HepG2 (cell line): ENCODE results near the gene B3GNT5.

Experiments
- BHLHE40 ChIP-seq: IDR thresholded peaks from 2 replicates; pipeline ENCODE4 v1.6.1; 2011; ENCODE audit warnings: low read length, improper control_type of control experiment
- GATAD1 ChIP-seq: IDR thresholded peaks from 2 replicates; pipeline ENCODE4 v1.6.1; 2016; ENCODE audit warnings: missing genetic modification reagents, missing compliant biosample characterization
- HOXA5 ChIP-seq: sonication (generic); formaldehyde crosslinking; IDR thresholded peaks from 2 replicates; pipeline ENCODE4 v1.4.0; 2020; ENCODE audit warnings: missing genetic modification reagents
- MEIS1 ChIP-seq: sonication (generic); formaldehyde crosslinking; IDR thresholded peaks from 2 replicates; pipeline ENCODE4 v1.9.0; 2021; ENCODE audit warnings: mild to moderate bottlenecking, missing genetic modification reagents, moderate library complexity, borderline replicate concordance
- MIER3 ChIP-seq: IDR thresholded peaks from 2 replicates; pipeline ENCODE4 v1.6.1; 2016; ENCODE audit warnings: missing compliant biosample characterization, borderline replicate concordance
- NPAS2 ChIP-seq: sonication (generic); formaldehyde crosslinking; IDR thresholded peaks from 2 replicates; pipeline ENCODE4 v1.8.0; 2022; ENCODE audit warnings: mild to moderate bottlenecking, missing genetic modification reagents, borderline replicate concordance
- NR2C2 ChIP-seq: sonication (generic); formaldehyde crosslinking; IDR thresholded peaks from 2 replicates; pipeline ENCODE4 v1.4.0; 2020; ENCODE audit warnings: missing genetic modification reagents, mild to moderate bottlenecking, moderate library complexity, borderline replicate concordance
- NR3C1 ChIP-seq: sonication (generic); formaldehyde crosslinking; IDR thresholded peaks from 2 replicates; pipeline ENCODE4 v1.4.0; 2020; ENCODE audit warnings: missing genetic modification reagents
- TF ChIP-seq, protein P1 (sequence below): sonication (generic); formaldehyde crosslinking; IDR thresholded peaks from 2 replicates; pipeline ENCODE4 v1.4.0; 2020; ENCODE audit warnings: low read depth, mild to moderate bottlenecking, missing genetic modification reagents
- TF ChIP-seq, protein P2 (sequence below): IDR thresholded peaks from 2 replicates; pipeline ENCODE4 v1.6.1; 2016; ENCODE audit warnings: low read depth
- TF ChIP-seq, protein P3 (sequence below): sonication (generic); formaldehyde crosslinking; conservative IDR thresholded peaks from 2 replicates; pipeline ENCODE4 v1.4.0; 2020; ENCODE audit warnings: missing genetic modification reagents
- TF ChIP-seq, protein P4 (sequence below): sonication (generic); formaldehyde crosslinking; IDR thresholded peaks from 2 replicates; pipeline ENCODE4 v1.5.1; 2020; ENCODE audit warnings: mild to moderate bottlenecking, missing genetic modification reagents, moderate library complexity
- TF ChIP-seq, protein P5 (sequence below): sonication (generic); formaldehyde crosslinking; IDR thresholded peaks from 2 replicates; pipeline ENCODE4 v1.5.0; 2020; ENCODE audit warnings: missing genetic modification reagents, mild to moderate bottlenecking, borderline replicate concordance

DNA sequence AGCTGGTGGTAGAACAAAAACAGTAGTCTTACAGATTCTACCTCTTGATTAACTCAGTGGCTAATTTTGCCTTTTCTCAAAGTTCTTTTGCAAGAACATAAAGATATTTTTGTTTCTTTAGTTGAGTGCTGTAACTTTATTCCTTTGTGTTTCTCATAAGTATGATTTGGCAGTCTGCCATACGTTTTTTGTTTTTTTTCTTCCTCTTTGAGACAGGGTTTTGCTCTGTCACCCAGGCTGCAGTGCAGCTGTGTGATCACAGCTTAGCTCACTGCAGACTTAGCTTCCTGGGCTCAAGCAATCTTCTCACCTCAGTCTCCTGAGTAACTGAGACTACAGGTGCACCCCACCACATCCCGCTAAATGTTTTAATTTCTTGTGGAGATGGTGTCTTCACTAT, 22.4 kb downstream of the B3GNT5 start:
- TF ChIP-seq, protein P1, sequence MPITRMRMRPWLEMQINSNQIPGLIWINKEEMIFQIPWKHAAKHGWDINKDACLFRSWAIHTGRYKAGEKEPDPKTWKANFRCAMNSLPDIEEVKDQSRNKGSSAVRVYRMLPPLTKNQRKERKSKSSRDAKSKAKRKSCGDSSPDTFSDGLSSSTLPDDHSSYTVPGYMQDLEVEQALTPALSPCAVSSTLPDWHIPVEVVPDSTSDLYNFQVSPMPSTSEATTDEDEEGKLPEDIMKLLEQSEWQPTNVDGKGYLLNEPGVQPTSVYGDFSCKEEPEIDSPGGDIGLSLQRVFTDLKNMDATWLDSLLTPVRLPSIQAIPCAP (CRISPR knock-in tag): no peak
- TF ChIP-seq, protein P2, sequence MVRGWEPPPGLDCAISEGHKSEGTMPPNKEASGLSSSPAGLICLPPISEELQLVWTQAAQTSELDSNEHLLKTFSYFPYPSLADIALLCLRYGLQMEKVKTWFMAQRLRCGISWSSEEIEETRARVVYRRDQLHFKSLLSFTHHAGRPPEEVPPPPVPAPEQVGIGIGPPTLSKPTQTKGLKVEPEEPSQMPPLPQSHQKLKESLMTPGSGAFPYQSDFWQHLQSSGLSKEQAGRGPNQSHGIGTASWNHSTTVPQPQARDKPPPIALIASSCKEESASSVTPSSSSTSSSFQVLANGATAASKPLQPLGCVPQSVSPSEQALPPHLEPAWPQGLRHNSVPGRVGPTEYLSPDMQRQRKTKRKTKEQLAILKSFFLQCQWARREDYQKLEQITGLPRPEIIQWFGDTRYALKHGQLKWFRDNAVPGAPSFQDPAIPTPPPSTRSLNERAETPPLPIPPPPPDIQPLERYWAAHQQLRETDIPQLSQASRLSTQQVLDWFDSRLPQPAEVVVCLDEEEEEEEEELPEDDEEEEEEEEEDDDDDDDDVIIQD: no peak
- no peak for TF ChIP-seq BHLHE40
- no peak for TF ChIP-seq MEIS1 (CRISPR knock-in tag)
- TF ChIP-seq, protein P3, sequence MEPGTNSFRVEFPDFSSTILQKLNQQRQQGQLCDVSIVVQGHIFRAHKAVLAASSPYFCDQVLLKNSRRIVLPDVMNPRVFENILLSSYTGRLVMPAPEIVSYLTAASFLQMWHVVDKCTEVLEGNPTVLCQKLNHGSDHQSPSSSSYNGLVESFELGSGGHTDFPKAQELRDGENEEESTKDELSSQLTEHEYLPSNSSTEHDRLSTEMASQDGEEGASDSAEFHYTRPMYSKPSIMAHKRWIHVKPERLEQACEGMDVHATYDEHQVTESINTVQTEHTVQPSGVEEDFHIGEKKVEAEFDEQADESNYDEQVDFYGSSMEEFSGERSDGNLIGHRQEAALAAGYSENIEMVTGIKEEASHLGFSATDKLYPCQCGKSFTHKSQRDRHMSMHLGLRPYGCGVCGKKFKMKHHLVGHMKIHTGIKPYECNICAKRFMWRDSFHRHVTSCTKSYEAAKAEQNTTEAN (CRISPR knock-in tag): no peak
- TF ChIP-seq, protein P4, sequence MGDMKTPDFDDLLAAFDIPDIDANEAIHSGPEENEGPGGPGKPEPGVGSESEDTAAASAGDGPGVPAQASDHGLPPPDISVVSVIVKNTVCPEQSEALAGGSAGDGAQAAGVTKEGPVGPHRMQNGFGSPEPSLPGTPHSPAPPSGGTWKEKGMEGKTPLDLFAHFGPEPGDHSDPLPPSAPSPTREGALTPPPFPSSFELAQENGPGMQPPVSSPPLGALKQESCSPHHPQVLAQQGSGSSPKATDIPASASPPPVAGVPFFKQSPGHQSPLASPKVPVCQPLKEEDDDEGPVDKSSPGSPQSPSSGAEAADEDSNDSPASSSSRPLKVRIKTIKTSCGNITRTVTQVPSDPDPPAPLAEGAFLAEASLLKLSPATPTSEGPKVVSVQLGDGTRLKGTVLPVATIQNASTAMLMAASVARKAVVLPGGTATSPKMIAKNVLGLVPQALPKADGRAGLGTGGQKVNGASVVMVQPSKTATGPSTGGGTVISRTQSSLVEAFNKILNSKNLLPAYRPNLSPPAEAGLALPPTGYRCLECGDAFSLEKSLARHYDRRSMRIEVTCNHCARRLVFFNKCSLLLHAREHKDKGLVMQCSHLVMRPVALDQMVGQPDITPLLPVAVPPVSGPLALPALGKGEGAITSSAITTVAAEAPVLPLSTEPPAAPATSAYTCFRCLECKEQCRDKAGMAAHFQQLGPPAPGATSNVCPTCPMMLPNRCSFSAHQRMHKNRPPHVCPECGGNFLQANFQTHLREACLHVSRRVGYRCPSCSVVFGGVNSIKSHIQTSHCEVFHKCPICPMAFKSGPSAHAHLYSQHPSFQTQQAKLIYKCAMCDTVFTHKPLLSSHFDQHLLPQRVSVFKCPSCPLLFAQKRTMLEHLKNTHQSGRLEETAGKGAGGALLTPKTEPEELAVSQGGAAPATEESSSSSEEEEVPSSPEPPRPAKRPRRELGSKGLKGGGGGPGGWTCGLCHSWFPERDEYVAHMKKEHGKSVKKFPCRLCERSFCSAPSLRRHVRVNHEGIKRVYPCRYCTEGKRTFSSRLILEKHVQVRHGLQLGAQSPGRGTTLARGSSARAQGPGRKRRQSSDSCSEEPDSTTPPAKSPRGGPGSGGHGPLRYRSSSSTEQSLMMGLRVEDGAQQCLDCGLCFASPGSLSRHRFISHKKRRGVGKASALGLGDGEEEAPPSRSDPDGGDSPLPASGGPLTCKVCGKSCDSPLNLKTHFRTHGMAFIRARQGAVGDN (CRISPR knock-in tag): no peak
- TF ChIP-seq NPAS2 (CRISPR knock-in tag): no peak
- no peak for TF ChIP-seq HOXA5 (CRISPR knock-in tag)
- TF ChIP-seq MIER3 (CRISPR knock-in tag): no peak
- TF ChIP-seq NR3C1 (CRISPR knock-in tag): no peak
- TF ChIP-seq GATAD1 (CRISPR knock-in tag): no peak
- TF ChIP-seq, protein P5, sequence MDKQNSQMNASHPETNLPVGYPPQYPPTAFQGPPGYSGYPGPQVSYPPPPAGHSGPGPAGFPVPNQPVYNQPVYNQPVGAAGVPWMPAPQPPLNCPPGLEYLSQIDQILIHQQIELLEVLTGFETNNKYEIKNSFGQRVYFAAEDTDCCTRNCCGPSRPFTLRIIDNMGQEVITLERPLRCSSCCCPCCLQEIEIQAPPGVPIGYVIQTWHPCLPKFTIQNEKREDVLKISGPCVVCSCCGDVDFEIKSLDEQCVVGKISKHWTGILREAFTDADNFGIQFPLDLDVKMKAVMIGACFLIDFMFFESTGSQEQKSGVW (CRISPR knock-in tag): no peak
- TF ChIP-seq NR2C2 (CRISPR knock-in tag): no peak
